GM13977 (cell line): ENCODE results near the gene VRK1.

Experiments
- DNase-seq: peaks from one replicate; pipeline ENCODE4 v3.0.0; 2012; ENCODE audit warnings: low spot score
- in situ Hi-C: fragments of 300-500 bp; cut with MboI; formaldehyde crosslinking; loops from one replicate; pipeline ENCODE4 v1.12.0; 2022; ENCODE audit warnings: low sequenced_read_pairs, low pct_unique_long_range_greater_than_20kb, mixed read lengths, inconsistent platforms; ENCODE audit not compliant: unreplicated experiment
- TF ChIP-seq, protein P1 (sequence below): IDR thresholded peaks from 2 replicates; pipeline ENCODE4 v1.5.1; 2012; ENCODE audit warnings: mild to moderate bottlenecking, control low read depth; ENCODE audit not compliant: insufficient read depth; ENCODE audit errors: extremely low read depth, missing control alignments

VRK1 gene

DNA sequence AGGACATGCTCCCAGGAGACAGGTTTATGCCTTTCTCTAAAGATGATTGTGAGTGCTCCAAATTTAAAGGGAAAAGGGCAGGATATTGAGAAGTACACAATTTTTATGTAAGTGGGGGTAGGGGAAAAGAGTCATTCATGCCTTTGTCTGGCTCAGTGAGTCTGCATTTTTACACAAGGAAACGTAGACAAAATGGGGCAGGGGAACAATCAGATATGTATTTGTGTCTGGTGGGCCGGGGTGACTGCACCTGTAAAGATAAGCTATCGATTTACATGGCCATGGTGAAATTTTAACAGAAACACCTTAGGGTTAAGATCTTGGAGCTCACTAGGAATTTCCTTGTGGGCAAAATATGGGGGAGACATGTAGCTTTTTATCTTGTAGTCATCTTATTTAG, 123.6 kb downstream of the VRK1 start:
- in situ Hi-C loops, result no loop called here
- DNase-seq, result no peak
- TF ChIP-seq, protein P1, sequence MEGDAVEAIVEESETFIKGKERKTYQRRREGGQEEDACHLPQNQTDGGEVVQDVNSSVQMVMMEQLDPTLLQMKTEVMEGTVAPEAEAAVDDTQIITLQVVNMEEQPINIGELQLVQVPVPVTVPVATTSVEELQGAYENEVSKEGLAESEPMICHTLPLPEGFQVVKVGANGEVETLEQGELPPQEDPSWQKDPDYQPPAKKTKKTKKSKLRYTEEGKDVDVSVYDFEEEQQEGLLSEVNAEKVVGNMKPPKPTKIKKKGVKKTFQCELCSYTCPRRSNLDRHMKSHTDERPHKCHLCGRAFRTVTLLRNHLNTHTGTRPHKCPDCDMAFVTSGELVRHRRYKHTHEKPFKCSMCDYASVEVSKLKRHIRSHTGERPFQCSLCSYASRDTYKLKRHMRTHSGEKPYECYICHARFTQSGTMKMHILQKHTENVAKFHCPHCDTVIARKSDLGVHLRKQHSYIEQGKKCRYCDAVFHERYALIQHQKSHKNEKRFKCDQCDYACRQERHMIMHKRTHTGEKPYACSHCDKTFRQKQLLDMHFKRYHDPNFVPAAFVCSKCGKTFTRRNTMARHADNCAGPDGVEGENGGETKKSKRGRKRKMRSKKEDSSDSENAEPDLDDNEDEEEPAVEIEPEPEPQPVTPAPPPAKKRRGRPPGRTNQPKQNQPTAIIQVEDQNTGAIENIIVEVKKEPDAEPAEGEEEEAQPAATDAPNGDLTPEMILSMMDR, result no peak

DNA sequence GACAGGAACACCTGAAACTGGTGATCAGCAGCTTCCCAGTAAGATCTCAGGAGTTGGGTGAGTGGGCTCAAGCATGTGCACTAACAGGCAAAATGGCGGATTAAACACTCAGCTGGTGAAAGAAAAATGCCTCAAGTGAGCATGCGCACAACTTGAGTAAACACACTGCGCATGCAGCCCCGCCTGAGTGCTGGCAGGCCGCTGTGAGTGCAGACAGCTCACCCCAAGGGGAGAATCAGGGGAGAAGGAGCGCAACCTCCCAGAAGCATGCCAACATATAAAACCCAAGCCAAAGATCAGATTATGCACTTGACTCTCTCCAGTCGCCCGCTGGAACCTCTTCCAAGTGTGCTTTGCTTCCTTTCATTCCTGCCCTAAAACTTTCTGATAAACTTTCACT, 125.8 kb downstream of the VRK1 start:
- in situ Hi-C loops, result no loop called here
- TF ChIP-seq, protein P1, result no peak

DNA sequence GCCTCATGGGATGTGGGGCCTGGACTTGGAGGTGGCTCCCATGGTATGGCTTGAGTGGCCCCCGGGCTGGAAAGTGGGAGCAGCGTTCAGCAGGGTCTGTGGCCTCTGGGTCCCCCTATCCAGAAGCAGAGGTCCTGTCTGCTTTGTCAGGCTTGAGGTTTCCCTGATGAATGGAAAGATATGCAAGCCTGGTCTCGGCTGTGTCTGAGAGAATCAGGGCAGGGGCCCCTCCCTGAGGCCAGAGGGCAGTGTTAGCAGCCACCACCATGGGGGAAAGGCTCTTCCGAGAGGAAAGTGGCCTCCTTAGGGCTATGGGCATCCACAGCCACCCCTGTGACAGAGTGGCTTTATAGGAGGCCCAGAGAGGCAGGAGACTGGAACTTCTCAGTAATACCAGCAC, 128.2 kb downstream of the VRK1 start:
- in situ Hi-C loops, result no loop called here
- TF ChIP-seq, protein P1, result no peak
- no peak for DNase-seq

More for the DNA sequence above, 125.8 kb downstream of the VRK1 start:
- DNase-seq, result no peak

DNA sequence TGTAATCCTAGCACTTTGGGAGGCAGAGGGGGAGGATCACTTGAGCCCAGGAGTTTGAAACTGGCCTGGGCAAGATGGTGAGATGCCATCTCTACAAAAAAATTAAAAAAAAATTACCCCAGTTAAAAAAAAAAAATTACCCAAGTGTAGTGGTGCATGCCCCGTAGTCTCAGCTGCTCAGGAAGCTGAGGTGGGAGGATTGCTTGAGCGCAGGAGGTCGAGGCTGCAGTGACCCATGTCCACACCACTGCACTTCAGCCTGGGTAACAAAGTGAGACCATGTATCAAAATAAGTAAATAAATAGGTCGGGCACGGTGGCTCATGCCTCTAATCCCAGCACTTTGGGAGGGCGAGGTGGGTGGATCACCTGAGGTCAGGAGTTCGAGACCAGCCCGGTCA, 128.8 kb downstream of the VRK1 start:
- in situ Hi-C loops, result no loop called here
- TF ChIP-seq, protein P1, result no peak
- no peak for DNase-seq

DNA sequence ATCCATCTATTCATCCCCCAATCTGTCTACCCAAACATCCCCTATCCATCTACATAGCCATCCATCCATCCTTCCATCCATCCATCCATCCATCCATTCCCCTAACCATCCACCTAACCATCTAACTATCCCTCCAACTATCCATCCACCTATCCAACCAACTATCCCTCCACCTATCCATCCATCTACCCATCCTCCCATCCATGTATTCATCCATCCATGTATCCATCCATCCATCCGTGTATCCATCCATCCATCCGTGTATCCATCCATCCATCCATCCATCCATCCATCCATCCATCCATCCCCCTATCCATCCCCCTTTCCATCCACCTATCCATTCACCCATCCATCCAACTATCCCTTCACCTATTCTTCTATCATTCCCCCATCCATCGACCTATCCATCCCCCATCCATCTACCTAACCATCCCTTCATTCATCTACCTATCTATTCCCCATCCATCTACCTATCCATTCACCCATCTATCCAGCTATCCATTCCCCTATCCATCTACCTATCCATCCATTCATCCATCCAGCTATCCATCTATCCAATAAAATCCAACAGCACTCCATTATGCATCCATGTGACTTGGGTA, 131.7 kb downstream of the VRK1 start:
- TF ChIP-seq, protein P1, result no peak
- in situ Hi-C loops, result no loop called here
- no peak for DNase-seq

DNA sequence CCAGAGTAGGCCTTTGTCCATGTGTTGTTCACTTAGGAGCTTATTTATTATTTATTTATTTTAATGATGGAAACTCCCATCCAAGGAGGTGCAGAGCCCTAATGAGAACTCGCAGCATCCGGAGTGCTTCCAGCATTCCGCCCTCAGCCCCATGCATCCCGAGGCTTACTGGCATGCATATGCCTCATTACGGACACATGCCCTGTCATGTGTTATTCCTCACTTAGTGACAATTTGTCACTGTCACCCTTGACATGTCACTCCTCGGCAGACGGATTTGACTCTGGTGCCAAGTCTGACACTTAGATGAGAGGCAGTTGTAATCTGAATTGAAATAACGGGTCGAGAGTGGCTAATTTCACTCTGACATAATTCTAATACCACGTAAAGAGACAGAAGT, 132.8 kb downstream of the VRK1 start:
- TF ChIP-seq, protein P1, result no peak
- DNase-seq, result no peak
- in situ Hi-C loops, result no loop called here
